HepG2 (cell line): Measurements from ENCODE around the gene RABEP2.

ENCODE experiments used
- CEBPG ChIP-seq: IDR thresholded peaks from 2 replicates; pipeline ENCODE4 v1.6.1; 2016
- TAF1 ChIP-seq: sonication (generic); formaldehyde crosslinking; IDR thresholded peaks from 2 replicates; pipeline ENCODE4 v1.4.0; 2020; ENCODE audit warnings: missing genetic modification reagents
- TF ChIP-seq, protein P1 (sequence below): sonication (generic); formaldehyde crosslinking; IDR thresholded peaks from 2 replicates; pipeline ENCODE4 v1.5.0; 2020; ENCODE audit warnings: mild to moderate bottlenecking, missing genetic modification reagents, moderate library complexity

DNA sequence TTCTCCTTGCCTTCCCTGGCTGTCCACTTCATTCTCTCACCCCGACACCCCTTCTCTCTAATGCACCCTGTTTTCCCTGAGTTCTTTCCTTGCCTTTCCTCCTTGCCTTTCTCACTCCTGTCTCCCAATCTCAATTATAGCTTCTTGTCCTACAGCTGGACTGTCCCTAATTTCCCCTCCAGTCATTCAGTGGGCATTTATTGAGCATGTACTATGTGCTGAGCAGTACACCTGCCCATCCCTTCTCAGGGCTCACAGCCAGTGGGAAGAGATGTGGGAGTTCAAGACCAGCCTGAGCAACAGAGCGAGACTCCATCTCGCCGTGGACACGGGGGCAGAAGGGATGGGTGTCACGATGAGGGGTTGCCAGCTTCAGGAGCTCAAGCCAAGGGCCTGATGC lies 41.0 kb downstream of the RABEP2 start:
- TF ChIP-seq CEBPG (CRISPR knock-in tag) (no peak), TAF1 (CRISPR knock-in tag) (no peak)
- TF ChIP-seq, protein P1, sequence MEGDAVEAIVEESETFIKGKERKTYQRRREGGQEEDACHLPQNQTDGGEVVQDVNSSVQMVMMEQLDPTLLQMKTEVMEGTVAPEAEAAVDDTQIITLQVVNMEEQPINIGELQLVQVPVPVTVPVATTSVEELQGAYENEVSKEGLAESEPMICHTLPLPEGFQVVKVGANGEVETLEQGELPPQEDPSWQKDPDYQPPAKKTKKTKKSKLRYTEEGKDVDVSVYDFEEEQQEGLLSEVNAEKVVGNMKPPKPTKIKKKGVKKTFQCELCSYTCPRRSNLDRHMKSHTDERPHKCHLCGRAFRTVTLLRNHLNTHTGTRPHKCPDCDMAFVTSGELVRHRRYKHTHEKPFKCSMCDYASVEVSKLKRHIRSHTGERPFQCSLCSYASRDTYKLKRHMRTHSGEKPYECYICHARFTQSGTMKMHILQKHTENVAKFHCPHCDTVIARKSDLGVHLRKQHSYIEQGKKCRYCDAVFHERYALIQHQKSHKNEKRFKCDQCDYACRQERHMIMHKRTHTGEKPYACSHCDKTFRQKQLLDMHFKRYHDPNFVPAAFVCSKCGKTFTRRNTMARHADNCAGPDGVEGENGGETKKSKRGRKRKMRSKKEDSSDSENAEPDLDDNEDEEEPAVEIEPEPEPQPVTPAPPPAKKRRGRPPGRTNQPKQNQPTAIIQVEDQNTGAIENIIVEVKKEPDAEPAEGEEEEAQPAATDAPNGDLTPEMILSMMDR: no peak
